Progenitor cell of endocrine pancreas (in vitro differentiated cells): ENCODE data around the gene SLC25A21. TPM values are rescaled to one million over a fixed set of nuclear protein-coding genes. Genes with fewer than 3 reads are reported as not detected.
"Not testable (repeated sequence)": the region's sequence is repeated elsewhere in the genome, so short reads cannot be mapped to it uniquely, and the experiment has no call there.

Experiments used
- DNase-seq: peaks from one replicate; pipeline ENCODE4 v3.0.0; 2021; ENCODE audit warnings: low spot score; ENCODE audit not compliant: unreplicated experiment
- H3K27ac Mint-ChIP-seq: 2 replicates; pipeline ENCODE4 v1.8.0; 2021; ENCODE audit warnings: mild to moderate bottlenecking, moderate library complexity, mixed read lengths
- H3K27me3 Mint-ChIP-seq: 2 replicates; pipeline ENCODE4 v1.8.0; 2021; ENCODE audit warnings: mixed read lengths
- H3K36me3 Mint-ChIP-seq: 2 replicates; pipeline ENCODE4 v1.8.0; 2022; ENCODE audit warnings: mixed read lengths; ENCODE audit not compliant: insufficient read depth
- H3K4me1 Mint-ChIP-seq: 2 replicates; pipeline ENCODE4 v1.8.0; 2021; ENCODE audit warnings: low read depth, mixed read lengths
- H3K4me3 Mint-ChIP-seq: 2 replicates; pipeline ENCODE4 v1.8.0; 2021; ENCODE audit warnings: low read depth, mild to moderate bottlenecking, moderate library complexity, mixed read lengths
- H3K9me3 Mint-ChIP-seq: 2 replicates; pipeline ENCODE4 v1.8.0; 2021; ENCODE audit warnings: low read depth, mixed read lengths
- total RNA-seq: library from RNA; stranded (reverse); gene quantifications from 2 replicates; pipeline ENCODE4 v1.2.1, GENCODE V29; 2021
- TF ChIP-seq, protein P1 (sequence below): fragments of 200-600 bp; sonication (generic); IDR thresholded peaks from one replicate; pipeline ENCODE4 v1.5.0; 2021; ENCODE audit warnings: antibody characterized with exemption, mild to moderate bottlenecking; ENCODE audit not compliant: unreplicated experiment

SLC25A21 gene
- total RNA-seq, 1 donor from 2014 or later, result 2.5 TPM

DNA sequence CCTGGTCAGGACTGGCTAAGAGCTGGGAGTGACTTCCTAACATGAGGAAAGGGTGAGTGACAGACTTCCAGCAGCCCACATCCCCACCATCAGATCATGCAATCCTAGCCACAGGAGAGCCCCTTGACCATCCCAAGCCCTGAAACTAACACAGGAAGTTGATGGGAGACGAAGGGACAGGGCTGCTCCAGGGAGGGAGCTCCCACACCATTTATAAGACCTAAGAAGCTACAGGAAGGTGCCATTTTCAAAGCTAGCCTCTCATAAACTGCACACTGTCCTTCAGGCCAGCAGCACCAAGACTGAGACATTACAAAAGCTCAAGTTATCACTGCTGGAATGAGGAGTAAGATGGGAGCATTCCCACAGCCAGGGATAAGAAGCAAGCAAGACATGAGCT lies 19.4 kb downstream of the SLC25A21 start:
- DNase-seq, result no peak
- H3K27me3 Mint-ChIP-seq, result no peaks in the 10 kb centered on the region
- H3K4me1 Mint-ChIP-seq, result no peaks in the 10 kb centered on the region
- no peaks in the 10 kb centered on the region for H3K9me3 Mint-ChIP-seq
- no peaks in the 10 kb centered on the region for H3K36me3 Mint-ChIP-seq
- TF ChIP-seq, protein P1, sequence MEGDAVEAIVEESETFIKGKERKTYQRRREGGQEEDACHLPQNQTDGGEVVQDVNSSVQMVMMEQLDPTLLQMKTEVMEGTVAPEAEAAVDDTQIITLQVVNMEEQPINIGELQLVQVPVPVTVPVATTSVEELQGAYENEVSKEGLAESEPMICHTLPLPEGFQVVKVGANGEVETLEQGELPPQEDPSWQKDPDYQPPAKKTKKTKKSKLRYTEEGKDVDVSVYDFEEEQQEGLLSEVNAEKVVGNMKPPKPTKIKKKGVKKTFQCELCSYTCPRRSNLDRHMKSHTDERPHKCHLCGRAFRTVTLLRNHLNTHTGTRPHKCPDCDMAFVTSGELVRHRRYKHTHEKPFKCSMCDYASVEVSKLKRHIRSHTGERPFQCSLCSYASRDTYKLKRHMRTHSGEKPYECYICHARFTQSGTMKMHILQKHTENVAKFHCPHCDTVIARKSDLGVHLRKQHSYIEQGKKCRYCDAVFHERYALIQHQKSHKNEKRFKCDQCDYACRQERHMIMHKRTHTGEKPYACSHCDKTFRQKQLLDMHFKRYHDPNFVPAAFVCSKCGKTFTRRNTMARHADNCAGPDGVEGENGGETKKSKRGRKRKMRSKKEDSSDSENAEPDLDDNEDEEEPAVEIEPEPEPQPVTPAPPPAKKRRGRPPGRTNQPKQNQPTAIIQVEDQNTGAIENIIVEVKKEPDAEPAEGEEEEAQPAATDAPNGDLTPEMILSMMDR, result no peak
- H3K4me3 Mint-ChIP-seq, result no peak overlapping the region
- H3K27ac Mint-ChIP-seq, result no peak overlapping the region

DNA sequence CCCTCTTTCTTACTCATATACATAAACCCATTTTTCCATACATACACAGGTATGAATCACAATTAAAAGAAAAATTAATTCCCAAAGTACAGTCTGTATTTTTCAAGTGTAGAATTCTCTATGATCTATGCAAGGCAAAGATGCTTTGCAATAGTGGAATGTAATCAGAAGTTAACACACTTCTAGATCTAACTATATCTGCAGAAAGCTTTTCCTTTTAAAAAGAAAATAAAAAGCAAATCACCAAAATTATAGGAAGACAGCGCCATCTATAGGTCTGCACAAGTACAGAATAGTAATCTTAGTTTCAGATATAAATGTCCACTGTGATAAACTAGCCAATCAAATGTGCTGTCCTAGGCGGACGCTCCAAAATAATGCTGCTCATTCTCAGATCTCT lies 22.0 kb downstream of the SLC25A21 start:
- no peaks in the 10 kb centered on the region for H3K9me3 Mint-ChIP-seq
- H3K27me3 Mint-ChIP-seq, result no peaks in the 10 kb centered on the region
- H3K4me3 Mint-ChIP-seq, result no peak overlapping the region
- TF ChIP-seq, protein P1, result peak; percentile 85
- H3K27ac Mint-ChIP-seq, result no peak overlapping the region
- no peak for DNase-seq
- H3K36me3 Mint-ChIP-seq, result no peaks in the 10 kb centered on the region
- no peaks in the 10 kb centered on the region for H3K4me1 Mint-ChIP-seq

DNA sequence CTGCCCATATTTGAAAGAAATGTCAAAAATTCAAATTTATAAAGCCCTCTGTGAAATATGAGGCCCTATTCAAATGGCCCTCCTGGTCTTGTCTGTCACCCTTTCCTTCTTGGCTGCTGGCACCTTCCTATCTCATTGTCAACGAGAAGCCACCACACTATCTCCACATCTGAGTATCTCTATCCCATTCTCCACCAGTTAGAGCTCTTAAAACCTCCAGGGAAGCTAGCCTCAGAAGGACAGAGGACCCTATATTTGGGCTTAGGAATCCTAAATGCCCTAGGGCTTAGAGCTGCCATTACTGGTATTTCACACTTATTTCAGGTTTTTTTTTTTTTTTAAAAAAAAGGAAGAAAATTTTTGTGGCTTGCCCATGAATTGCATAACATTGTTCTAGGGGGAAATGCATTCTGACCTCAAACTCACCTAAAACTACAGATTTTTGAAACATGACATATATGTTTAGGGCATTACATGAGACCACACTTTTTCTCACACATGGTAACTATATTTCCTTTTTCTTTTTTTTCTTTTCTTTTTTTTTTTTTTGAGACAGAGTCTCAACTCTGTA lies 25.0 kb downstream of the SLC25A21 start:
- Mint-ChIP-seq H3K9me3 (no peaks in the 10 kb centered on the region), H3K4me1 (peaks cover 5% of the 10 kb centered on the region), H3K27me3 (no peaks in the 10 kb centered on the region), H3K27ac (no peak overlapping the region), H3K36me3 (no peaks in the 10 kb centered on the region), H3K4me3 (no peak overlapping the region)
- TF ChIP-seq, protein P1, result no peak
- DNase-seq, result no peak

DNA sequence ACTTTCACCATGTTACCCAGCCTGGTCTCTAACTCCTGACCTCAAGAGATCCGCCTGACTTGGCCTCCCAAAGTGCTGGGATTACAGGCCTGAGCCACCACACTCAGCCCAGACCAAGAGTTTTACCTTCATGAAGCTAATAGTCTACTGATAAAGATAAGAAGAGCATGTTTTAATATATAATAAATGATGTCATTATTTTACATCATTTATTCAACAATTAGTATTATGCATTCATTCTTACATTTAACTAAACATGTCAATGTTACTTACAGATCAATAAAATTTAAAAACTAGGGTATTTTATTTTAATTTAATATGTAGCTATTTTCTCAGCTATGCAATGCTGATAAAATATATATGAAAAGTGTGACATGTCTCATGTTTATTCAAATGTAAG lies 26.0 kb downstream of the SLC25A21 start:
- H3K9me3 Mint-ChIP-seq, result not testable (repeated sequence)

DNA sequence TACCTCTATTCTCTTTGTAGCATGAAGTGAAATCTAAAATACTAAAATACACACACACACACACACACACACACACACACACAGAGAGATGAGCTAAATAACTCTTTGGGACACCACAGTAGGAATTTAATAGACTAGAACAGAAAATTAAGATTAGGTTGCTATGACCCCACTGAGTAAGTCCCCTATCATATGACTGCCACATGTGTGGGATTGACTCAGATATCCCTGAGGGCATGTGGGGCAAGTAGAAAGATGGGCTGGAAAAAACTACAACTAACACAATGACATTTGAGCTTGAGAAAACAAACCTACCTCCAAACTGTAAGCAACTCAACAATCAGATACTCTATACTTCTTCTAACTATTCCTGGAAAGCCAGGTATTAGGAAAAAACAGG lies 27.0 kb downstream of the SLC25A21 start:
- H3K4me3 Mint-ChIP-seq, result no peak overlapping the region
- TF ChIP-seq, protein P1, result no peak
- H3K27me3 Mint-ChIP-seq, result no peaks in the 10 kb centered on the region
- no peak overlapping the region for H3K27ac Mint-ChIP-seq
- H3K9me3 Mint-ChIP-seq, result no peaks in the 10 kb centered on the region
- DNase-seq, result no peak
- H3K36me3 Mint-ChIP-seq, result no peaks in the 10 kb centered on the region
- H3K4me1 Mint-ChIP-seq, result peaks cover 6% of the 10 kb centered on the region

More for the DNA sequence above, 26.0 kb downstream of the SLC25A21 start:
- H3K4me1 Mint-ChIP-seq, H3K27ac Mint-ChIP-seq, H3K4me3 Mint-ChIP-seq, H3K27me3 Mint-ChIP-seq, H3K36me3 Mint-ChIP-seq, DNase-seq: not testable (repeated sequence)

DNA sequence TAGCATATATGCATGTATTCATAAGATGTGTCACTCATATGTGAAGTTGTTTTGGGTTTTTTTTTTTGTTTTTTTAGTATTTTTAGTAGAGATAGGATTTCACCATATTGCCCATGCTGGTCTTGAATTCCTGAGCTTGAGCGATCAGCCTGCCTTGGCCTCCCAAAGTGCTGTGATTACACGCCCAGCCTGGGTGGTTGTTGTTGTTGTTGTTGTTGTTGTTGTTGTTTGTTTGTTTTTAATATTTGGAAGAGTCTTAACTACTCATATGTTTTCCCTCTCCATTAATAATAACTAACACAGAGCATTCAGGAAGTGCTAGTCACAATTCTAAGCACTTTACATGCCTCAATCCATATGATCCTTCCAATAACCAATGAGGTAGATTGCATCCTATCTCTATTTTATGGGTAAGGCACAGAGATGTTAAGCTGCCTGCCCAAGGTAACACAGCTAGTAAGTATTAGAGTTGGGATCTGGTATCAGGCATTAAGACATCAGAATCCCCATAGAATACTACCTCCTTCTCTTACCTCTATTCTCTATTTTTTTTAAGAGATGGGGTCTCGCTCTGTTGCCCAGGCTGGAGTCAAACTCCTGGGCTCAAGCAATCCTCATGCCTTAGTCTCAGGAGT lies 27.6 kb downstream of the SLC25A21 start:
- H3K27me3 Mint-ChIP-seq, result no peaks in the 10 kb centered on the region
- DNase-seq, result no peak
- H3K9me3 Mint-ChIP-seq, result no peaks in the 10 kb centered on the region
- H3K36me3 Mint-ChIP-seq, result no peaks in the 10 kb centered on the region
- TF ChIP-seq, protein P1, result no peak
- no peak overlapping the region for H3K27ac Mint-ChIP-seq
- peaks cover 6% of the 10 kb centered on the region for H3K4me1 Mint-ChIP-seq
- H3K4me3 Mint-ChIP-seq, result no peak overlapping the region
